OCI-LY1 (cell line): ENCODE data around the gene IRF5.
A peak's percentile ranks its signal among the peaks of the same experiment; 100 is the strongest.

Experiments used
- H2AFZ ChIP-seq: fragments of 200-600 bp; sonication (generic), shearing (Covaris generic); 2 replicates; pipeline ENCODE4 v1.6.0; 2014; ENCODE audit warnings: antibody characterized with exemption, mild to moderate bottlenecking, low read length
- H3F3A ChIP-seq: fragments of 200-600 bp; sonication (generic), shearing (Covaris generic); 2 replicates; pipeline ENCODE4 v1.6.0; 2014; ENCODE audit warnings: mild to moderate bottlenecking, antibody characterized with exemption, low read length, moderate library complexity; ENCODE audit not compliant: insufficient read depth
- H3K27ac ChIP-seq: fragments of 200-600 bp; sonication (generic); 2 replicates; pipeline ENCODE4 v1.5.1; 2014; ENCODE audit warnings: low read length, mixed run types, mild to moderate bottlenecking, low read depth; ENCODE audit not compliant: poor library complexity, severe bottlenecking
- H3K27me3 ChIP-seq: fragments of 200-600 bp; sonication (generic); 2 replicates; pipeline ENCODE4 v1.6.0; 2014; ENCODE audit warnings: antibody characterized with exemption, mild to moderate bottlenecking, low read length, moderate library complexity; ENCODE audit not compliant: insufficient read depth
- H3K36me3 ChIP-seq: fragments of 200-600 bp; sonication (generic); 2 replicates; pipeline ENCODE4 v1.6.1; 2014; ENCODE audit warnings: mild to moderate bottlenecking, antibody characterized with exemption, low read length, moderate library complexity, mixed read lengths; ENCODE audit not compliant: insufficient read depth
- H3K4me1 ChIP-seq: fragments of 200-600 bp; sonication (generic); 2 replicates; pipeline ENCODE4 v1.5.1; 2014; ENCODE audit warnings: mild to moderate bottlenecking, low read length, moderate library complexity; ENCODE audit not compliant: insufficient read depth, severe bottlenecking
- H3K4me2 ChIP-seq: fragments of 200-600 bp; sonication (generic), shearing (Covaris generic); 2 replicates; pipeline ENCODE4 v1.6.1; 2014; ENCODE audit warnings: low read length
- H3K4me3 ChIP-seq: fragments of 200-600 bp; sonication (generic); 2 replicates; pipeline ENCODE4 v1.5.1; 2014; ENCODE audit warnings: low read length, low read depth, mild to moderate bottlenecking, mixed read lengths; ENCODE audit not compliant: poor library complexity, severe bottlenecking
- H3K79me2 ChIP-seq: fragments of 200-600 bp; shearing (Covaris generic); 2 replicates; pipeline ENCODE4 v1.6.1; 2016; ENCODE audit warnings: mixed run types, low read length, mixed read lengths; ENCODE audit not compliant: insufficient read depth
- H3K9ac ChIP-seq: fragments of 200-600 bp; sonication (generic), shearing (Covaris generic); 2 replicates; pipeline ENCODE4 v1.6.1; 2014; ENCODE audit warnings: mild to moderate bottlenecking, low read length, mixed read lengths
- H3K9me2 ChIP-seq: fragments of 200-600 bp; sonication (generic), shearing (Covaris generic); 2 replicates; pipeline ENCODE4 v1.6.1; 2014; ENCODE audit warnings: low read depth, mild to moderate bottlenecking, low read length, mixed read lengths
- H3K9me3 ChIP-seq: fragments of 200-600 bp; shearing (Covaris generic); 2 replicates; pipeline ENCODE4 v1.6.1; 2014; ENCODE audit warnings: low read length, mixed read lengths
- H4K20me1 ChIP-seq: fragments of 200-600 bp; sonication (generic), shearing (Covaris generic); 2 replicates; pipeline ENCODE4 v1.6.0; 2016; ENCODE audit warnings: mild to moderate bottlenecking, low read length; ENCODE audit not compliant: insufficient read depth
- CTCF ChIP-seq: fragments of 200-600 bp; sonication (generic), shearing (Covaris generic); IDR thresholded peaks from 2 replicates; pipeline ENCODE4 v1.5.1; 2017; ENCODE audit warnings: mild to moderate bottlenecking, antibody characterized with exemption, low read length, moderate library complexity, mixed read lengths
- EZH2 ChIP-seq: fragments of 200-600 bp; sonication (generic), shearing (Covaris generic); IDR thresholded peaks from 2 replicates; pipeline ENCODE4 v1.8.0; 2017; ENCODE audit warnings: borderline replicate concordance, mixed run types, mild to moderate bottlenecking, antibody characterized with exemption, low read length, moderate library complexity, mixed read lengths

IRF5 gene

DNA sequence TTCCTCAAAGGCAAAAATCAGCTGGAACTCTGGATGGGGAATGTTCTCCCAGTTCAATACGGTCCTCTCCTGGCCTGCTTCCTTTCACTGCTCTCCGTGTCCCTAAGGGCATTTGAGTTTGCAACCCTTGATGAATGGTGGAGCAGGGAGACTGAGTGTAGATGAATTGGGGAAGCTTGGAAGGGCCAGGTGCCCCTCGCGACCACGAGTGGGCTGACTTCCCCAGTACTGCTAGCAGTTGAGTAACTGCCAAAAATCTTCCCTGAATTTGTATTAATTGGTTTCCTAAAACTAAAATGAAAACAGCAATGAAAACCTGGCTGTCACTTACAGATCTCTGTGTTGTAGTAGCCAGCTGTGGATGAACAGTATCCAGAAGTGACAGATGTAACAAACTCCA lies 13.6 kb downstream of the IRF5 start:
- no peak overlapping the region for H3K27ac ChIP-seq
- no peaks in the 10 kb centered on the region for H3K9me2 ChIP-seq
- H3F3A ChIP-seq: peaks cover 6% of the 10 kb centered on the region; the same call in 1 of the 2 replicates
- H3K27me3 ChIP-seq: no peaks in the 10 kb centered on the region
- no peak overlapping the region for H3K4me3 ChIP-seq
- H2AFZ ChIP-seq: no peak overlapping the region
- H3K9ac ChIP-seq: no peak overlapping the region
- no peak overlapping the region for H3K4me2 ChIP-seq
- H3K79me2 ChIP-seq: no peaks in the 10 kb centered on the region
- no peak for TF ChIP-seq CTCF
- TF ChIP-seq EZH2: no peak
- H4K20me1 ChIP-seq: no peaks in the 10 kb centered on the region
- H3K4me1 ChIP-seq: peaks cover 15% of the 10 kb centered on the region
- no peaks in the 10 kb centered on the region for H3K9me3 ChIP-seq
- peaks cover 59% of the 10 kb centered on the region for H3K36me3 ChIP-seq

- Histone ChIP-seq H2AFZ (no peak overlapping the region), H3K36me3 (peaks cover 82% of the 10 kb centered on the region), H3K27ac (no peak overlapping the region), H3K27me3 (no peaks in the 10 kb centered on the region), H3K9me3 (no peaks in the 10 kb centered on the region), H3K4me2 (no peak overlapping the region), H4K20me1 (no peaks in the 10 kb centered on the region), H3F3A (peaks cover 6% of the 10 kb centered on the region; the same call in 1 of the 2 replicates), H3K9ac (no peak overlapping the region), H3K9me2 (no peaks in the 10 kb centered on the region), H3K4me1 (peaks cover 15% of the 10 kb centered on the region), H3K4me3 (no peak overlapping the region), H3K79me2 (no peaks in the 10 kb centered on the region)
- TF ChIP-seq EZH2: no peak
- TF ChIP-seq CTCF: no peak
Measured at GRCh38 chr7:128954150-128954549, 16.4 kb downstream of the IRF5 start.

DNA sequence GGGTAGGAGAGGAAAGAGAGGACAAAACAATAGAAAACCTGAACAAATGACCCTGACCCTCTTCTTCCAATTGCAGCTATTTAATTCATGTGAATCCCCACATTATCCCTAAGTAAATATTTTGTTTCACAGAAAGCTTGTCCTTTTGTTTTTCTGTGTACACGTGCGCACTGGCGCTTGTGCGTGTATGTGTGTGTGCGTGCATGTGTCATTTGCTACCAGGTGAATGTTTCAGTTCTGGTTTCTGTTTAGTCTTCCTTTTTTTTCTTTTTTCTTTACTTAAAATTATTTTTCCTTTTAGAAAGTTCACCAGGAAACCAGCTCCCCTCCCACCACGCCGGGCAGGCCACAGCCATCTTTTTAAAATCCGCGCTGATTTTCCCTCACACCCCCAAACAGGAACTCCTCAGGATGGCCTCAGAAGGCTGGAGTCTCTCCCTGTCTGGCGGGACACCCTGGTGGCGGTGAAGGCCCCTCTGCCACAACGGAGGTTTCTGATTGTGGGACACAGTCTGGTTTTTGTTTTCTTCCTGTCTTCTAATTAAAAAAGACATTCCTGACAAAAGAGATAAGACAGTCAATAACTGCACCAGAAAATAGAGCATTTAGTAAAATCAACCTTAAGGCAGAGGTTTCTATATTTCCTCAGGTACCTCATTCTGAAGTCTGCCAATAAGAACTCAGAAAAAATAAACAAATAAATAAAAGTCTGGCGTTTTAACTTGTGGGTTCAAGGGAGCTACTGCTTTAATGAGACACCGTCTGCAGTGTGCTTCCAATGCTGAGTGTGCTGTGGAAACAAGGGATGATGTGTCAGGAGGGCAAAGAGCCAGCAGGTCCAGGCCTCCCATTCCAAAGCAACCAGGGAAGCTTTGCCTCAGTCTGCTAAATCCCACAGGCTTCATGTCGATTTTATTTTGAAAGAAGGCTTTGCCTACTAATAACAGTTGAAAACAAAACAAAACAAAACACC lies 17.4 kb downstream of the IRF5 start:
- Histone ChIP-seq H3K9me2 (no peaks in the 10 kb centered on the region), H3K27me3 (no peaks in the 10 kb centered on the region), H3K27ac (peak overlapping the region; percentile 75), H3K9ac (peak overlapping the region; percentile 33), H4K20me1 (no peaks in the 10 kb centered on the region), H3K9me3 (no peaks in the 10 kb centered on the region), H3F3A (peaks cover 6% of the 10 kb centered on the region; the same call in 1 of the 2 replicates), H3K4me3 (peak overlapping the region; percentile 1), H3K79me2 (no peaks in the 10 kb centered on the region), H2AFZ (no peak overlapping the region), H3K4me2 (peak overlapping the region; percentile 45), H3K36me3 (peaks cover 91% of the 10 kb centered on the region), H3K4me1 (peaks cover 15% of the 10 kb centered on the region)
- TF ChIP-seq EZH2: no peak
- TF ChIP-seq CTCF: peak; percentile 21
